K562 (cell line): ENCODE measurements around the gene METTL2B. TPM values are rescaled to one million over a fixed set of nuclear protein-coding genes. Genes with fewer than 3 reads are reported as not detected.
A peak's percentile ranks its signal among the peaks of the same experiment; 100 is the strongest.
"Not testable (repeated sequence)": the region's sequence is repeated elsewhere in the genome, so short reads cannot be mapped to it uniquely, and the experiment has no call there.

Experiments used
- ATF6 ChIP-seq: sonication (generic); formaldehyde crosslinking; IDR thresholded peaks from 2 replicates; pipeline ENCODE4 v1.4.0; 2020; ENCODE audit warnings: mild to moderate bottlenecking, missing genetic modification reagents
- C11orf30 ChIP-seq: fragments of 450-650 bp; IDR thresholded peaks from 2 replicates; pipeline ENCODE4 v1.6.1; 2016; ENCODE audit warnings: low read depth, mild to moderate bottlenecking
- CEBPG ChIP-seq, 3 experiments: fragments of 200-800 bp in 1 of 3; sonication (Bioruptor generic) in 1 of 3; sonication (generic) in 1 of 3; formaldehyde crosslinking in 1 of 3; IDR thresholded peaks in 2 of 3; conservative IDR thresholded peaks in 1 of 3; 2 replicates each; pipeline versions ENCODE4 v1.6.1 to v1.8.0; 2016 to 2022; ENCODE audit warnings: missing compliant biosample characterization in 2 of 3, missing genetic modification characterization in 2 of 3, mild to moderate bottlenecking in 1 of 3, missing genetic modification reagents in 1 of 3
- CREM ChIP-seq: IDR thresholded peaks from 2 replicates; pipeline ENCODE4 v1.6.1; 2014; ENCODE audit warnings: antibody characterized with exemption, low read depth
- HLTF ChIP-seq: fragments of 450-650 bp; IDR thresholded peaks from 2 replicates; pipeline ENCODE4 v1.6.1; 2016
- MYC ChIP-seq, 2 experiments: fragments of 250-450 bp in 1 of 2; sonication (Bioruptor Pico) in 1 of 2; IDR thresholded peaks; 2 replicates each; pipeline versions ENCODE4 v1.5.1 to v1.6.1; 2012 to 2021; ENCODE audit warnings: low read depth in 2 of 2, borderline replicate concordance in 1 of 2, improper control_type of control experiment in 1 of 2, low read length in 1 of 2, mild to moderate bottlenecking in 1 of 2, moderate library complexity in 1 of 2
- POU5F1 ChIP-seq: fragments of 150-350 bp; IDR thresholded peaks from 2 replicates; pipeline ENCODE4 v1.6.1; 2014; ENCODE audit warnings: borderline replicate concordance, low read length, low read depth, mild to moderate bottlenecking; ENCODE audit not compliant: partially characterized antibody
- polyA plus RNA-seq, 8 experiments: library from polyadenylated mRNA; depleted of rRNA in 4 of 8; stranded (reverse) in 5 of 8; unstranded in 3 of 8; fragments of >200 nt; fragmentation: Nextera tagmentation in 2 of 8; fragmentation: Illumina TruSeq in 1 of 8; extraction: Ambion mirVana in 2 of 8; extraction: Trizol in 1 of 8; gene quantifications; 2 replicates each; pipeline versions ENCODE4 v1.2.1 to v1.2.3, GENCODE V29; 2011 to 2014; ENCODE audit warnings: inconsistent platforms in 1 of 8, missing spikeins in 1 of 8
- total RNA-seq, 7 experiments: library from RNA; depleted of rRNA in 6 of 7; stranded (reverse); fragments of >200 nt in 6 of 7; fragmentation: Illumina TruSeq in 2 of 7; extraction: Trizol in 2 of 7; gene quantifications; 2 replicates each; pipeline versions ENCODE4 v1.2.1 to v1.2.3, GENCODE V29; 2011 to 2021; ENCODE audit warnings: low replicate concordance in 1 of 7
- TF ChIP-seq, protein P1 (sequence below): sonication (generic); formaldehyde crosslinking; IDR thresholded peaks from 2 replicates; pipeline ENCODE4 v1.8.0; 2022; ENCODE audit warnings: missing genetic modification reagents, mild to moderate bottlenecking, borderline replicate concordance
- TF ChIP-seq, protein P2 (sequence below), 2 experiments: IDR thresholded peaks; 2 replicates each; pipeline ENCODE4 v1.6.1; 2012; ENCODE audit warnings: improper control_type of control experiment in 2 of 2, low read depth in 2 of 2, low read length in 2 of 2, borderline replicate concordance in 1 of 2
- TF ChIP-seq, protein P3 (sequence below): sonication (generic); formaldehyde crosslinking; IDR thresholded peaks from 2 replicates; pipeline ENCODE4 v1.8.0; 2022; ENCODE audit warnings: missing genetic modification reagents, mild to moderate bottlenecking, moderate library complexity, borderline replicate concordance
- TF ChIP-seq, protein P4 (sequence below): fragments of 450-650 bp; IDR thresholded peaks from 2 replicates; pipeline ENCODE4 v1.6.1; 2016
- TF ChIP-seq, protein P5 (sequence below): fragments of 450-650 bp; formaldehyde crosslinking; IDR thresholded peaks from 2 replicates; pipeline ENCODE4 v1.4.0; 2022; ENCODE audit warnings: missing genetic modification characterization

Gene METTL2B
- total and polyA plus RNA-seq, 9 of the 15 experiments (the other 6 are each of a cell fraction or from before 2014, with no cell fraction given): 35.9 to 95.7 (median 79.2) TPM

DNA sequence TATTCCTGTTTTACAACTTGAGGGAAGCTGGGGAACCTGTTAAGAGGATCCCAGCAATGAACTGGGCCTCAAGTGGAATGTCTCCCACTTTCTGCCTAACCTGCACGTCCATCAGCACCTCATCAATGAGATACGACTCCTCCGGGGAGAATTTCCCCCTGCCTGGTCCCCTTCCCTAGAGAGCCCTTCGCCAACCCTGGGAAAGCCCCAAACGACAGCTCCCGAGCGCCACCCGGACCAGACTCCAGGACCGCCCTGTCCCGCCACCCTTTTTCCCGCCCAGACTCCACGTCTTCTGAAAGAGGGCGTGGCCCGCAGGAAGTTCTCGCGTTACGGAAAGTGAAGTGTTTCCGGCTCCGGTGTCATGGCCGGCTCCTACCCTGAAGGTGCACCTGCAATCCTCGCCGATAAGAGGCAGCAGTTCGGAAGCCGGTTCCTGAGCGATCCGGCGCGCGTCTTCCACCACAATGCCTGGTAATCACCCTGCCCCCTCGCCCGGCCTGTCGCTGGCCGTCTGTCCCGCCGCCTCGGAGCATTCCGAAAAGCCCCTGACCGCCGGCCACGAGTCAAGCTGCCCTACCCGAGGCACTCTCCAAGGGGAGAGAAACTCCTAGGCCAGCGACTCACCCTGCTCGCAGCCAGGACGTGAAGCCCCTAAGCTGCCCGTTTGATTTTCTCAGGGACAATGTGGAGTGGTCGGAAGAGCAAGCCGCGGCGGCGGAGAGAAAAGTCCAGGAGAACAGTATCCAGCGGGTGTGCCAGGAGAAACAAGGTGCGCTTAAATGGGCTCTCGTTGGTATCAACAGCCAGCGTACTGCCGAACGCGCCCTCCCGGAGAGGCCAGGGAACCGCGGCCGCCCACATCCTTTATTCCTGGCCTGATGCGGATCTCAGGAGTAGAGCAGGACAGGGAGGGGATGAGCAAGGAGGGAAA is at the start of gene METTL2B (continued):
- TF ChIP-seq, protein P1, sequence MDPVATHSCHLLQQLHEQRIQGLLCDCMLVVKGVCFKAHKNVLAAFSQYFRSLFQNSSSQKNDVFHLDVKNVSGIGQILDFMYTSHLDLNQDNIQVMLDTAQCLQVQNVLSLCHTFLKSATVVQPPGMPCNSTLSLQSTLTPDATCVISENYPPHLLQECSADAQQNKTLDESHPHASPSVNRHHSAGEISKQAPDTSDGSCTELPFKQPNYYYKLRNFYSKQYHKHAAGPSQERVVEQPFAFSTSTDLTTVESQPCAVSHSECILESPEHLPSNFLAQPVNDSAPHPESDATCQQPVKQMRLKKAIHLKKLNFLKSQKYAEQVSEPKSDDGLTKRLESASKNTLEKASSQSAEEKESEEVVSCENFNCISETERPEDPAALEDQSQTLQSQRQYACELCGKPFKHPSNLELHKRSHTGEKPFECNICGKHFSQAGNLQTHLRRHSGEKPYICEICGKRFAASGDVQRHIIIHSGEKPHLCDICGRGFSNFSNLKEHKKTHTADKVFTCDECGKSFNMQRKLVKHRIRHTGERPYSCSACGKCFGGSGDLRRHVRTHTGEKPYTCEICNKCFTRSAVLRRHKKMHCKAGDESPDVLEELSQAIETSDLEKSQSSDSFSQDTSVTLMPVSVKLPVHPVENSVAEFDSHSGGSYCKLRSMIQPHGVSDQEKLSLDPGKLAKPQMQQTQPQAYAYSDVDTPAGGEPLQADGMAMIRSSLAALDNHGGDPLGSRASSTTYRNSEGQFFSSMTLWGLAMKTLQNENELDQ (CRISPR knock-in tag): 0 out of 2 replicates have a peak, but pooled peaks have one; percentile 24
- TF ChIP-seq, protein P2, sequence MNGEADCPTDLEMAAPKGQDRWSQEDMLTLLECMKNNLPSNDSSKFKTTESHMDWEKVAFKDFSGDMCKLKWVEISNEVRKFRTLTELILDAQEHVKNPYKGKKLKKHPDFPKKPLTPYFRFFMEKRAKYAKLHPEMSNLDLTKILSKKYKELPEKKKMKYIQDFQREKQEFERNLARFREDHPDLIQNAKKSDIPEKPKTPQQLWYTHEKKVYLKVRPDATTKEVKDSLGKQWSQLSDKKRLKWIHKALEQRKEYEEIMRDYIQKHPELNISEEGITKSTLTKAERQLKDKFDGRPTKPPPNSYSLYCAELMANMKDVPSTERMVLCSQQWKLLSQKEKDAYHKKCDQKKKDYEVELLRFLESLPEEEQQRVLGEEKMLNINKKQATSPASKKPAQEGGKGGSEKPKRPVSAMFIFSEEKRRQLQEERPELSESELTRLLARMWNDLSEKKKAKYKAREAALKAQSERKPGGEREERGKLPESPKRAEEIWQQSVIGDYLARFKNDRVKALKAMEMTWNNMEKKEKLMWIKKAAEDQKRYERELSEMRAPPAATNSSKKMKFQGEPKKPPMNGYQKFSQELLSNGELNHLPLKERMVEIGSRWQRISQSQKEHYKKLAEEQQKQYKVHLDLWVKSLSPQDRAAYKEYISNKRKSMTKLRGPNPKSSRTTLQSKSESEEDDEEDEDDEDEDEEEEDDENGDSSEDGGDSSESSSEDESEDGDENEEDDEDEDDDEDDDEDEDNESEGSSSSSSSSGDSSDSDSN (IDR thresholded peaks at IDR 0.05; ENCODE audit: borderline replicate concordance in 1 of 2, low read depth in 2 of 2, low read length in 2 of 2): peak; percentile 36 to 66; a peak in 1 of 4 replicates
- TF ChIP-seq, protein P3, sequence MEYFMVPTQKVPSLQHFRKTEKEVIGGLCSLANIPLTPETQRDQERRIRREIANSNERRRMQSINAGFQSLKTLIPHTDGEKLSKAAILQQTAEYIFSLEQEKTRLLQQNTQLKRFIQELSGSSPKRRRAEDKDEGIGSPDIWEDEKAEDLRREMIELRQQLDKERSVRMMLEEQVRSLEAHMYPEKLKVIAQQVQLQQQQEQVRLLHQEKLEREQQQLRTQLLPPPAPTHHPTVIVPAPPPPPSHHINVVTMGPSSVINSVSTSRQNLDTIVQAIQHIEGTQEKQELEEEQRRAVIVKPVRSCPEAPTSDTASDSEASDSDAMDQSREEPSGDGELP (CRISPR knock-in tag): peak; percentile 91
- TF ChIP-seq POU5F1 (peak; percentile 24), ATF6 (CRISPR knock-in tag) (peak; percentile 95), CEBPG (CRISPR knock-in tag; IDR thresholded peaks at IDR 0.05) (peak; percentile 35; the same call in 1 of the 2 replicates), C11orf30 (peak; percentile 99), HLTF (peak; percentile 21; the same call in 1 of the 2 replicates), CREM (peak; percentile 89), MYC (IDR thresholded peaks at IDR 0.05; ENCODE audit: low read depth, low read length) (peak; percentile 88), MYC (CRISPR knock-in tag; IDR thresholded peaks at IDR 0.05; ENCODE audit: borderline replicate concordance, low read depth) (peak; percentile 75; the same call in 1 of the 2 replicates)
- not testable (repeated sequence) for TF ChIP-seq CEBPG (tag; conservative IDR thresholded peaks at IDR 0.05 in 1 of 2, IDR thresholded peaks at IDR 0.05 in 1 of 2)
- TF ChIP-seq, protein P4, sequence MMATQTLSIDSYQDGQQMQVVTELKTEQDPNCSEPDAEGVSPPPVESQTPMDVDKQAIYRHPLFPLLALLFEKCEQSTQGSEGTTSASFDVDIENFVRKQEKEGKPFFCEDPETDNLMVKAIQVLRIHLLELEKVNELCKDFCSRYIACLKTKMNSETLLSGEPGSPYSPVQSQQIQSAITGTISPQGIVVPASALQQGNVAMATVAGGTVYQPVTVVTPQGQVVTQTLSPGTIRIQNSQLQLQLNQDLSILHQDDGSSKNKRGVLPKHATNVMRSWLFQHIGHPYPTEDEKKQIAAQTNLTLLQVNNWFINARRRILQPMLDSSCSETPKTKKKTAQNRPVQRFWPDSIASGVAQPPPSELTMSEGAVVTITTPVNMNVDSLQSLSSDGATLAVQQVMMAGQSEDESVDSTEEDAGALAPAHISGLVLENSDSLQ: peak; percentile 57
- TF ChIP-seq, protein P5, sequence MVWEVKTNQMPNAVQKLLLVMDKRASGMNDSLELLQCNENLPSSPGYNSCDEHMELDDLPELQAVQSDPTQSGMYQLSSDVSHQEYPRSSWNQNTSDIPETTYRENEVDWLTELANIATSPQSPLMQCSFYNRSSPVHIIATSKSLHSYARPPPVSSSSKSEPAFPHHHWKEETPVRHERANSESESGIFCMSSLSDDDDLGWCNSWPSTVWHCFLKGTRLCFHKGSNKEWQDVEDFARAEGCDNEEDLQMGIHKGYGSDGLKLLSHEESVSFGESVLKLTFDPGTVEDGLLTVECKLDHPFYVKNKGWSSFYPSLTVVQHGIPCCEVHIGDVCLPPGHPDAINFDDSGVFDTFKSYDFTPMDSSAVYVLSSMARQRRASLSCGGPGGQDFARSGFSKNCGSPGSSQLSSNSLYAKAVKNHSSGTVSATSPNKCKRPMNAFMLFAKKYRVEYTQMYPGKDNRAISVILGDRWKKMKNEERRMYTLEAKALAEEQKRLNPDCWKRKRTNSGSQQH (CRISPR knock-in tag): peak; percentile 59; the same call in 1 of the 2 replicates
